Stimulated activated CD4-positive, alpha-beta T cell treated with anti-CD3 and anti-CD28 coated beads, TNF-alpha, amount 100 ng/mL, for 24 hours (primary cell): Measurements from ENCODE around the gene ZNF30.
A peak's percentile ranks its signal among the peaks of the same experiment; 100 is the strongest.
"Not testable (repeated sequence)": the region's sequence is repeated elsewhere in the genome, so short reads cannot be mapped to it uniquely, and the experiment has no call there.

Experiments
- DNase-seq, 3 experiments: peaks; one replicate each; pipeline ENCODE4 v3.0.0-alpha.2; 2020; ENCODE audit warnings: low read depth in 3 of 3

The ZNF30 gene

DNA sequence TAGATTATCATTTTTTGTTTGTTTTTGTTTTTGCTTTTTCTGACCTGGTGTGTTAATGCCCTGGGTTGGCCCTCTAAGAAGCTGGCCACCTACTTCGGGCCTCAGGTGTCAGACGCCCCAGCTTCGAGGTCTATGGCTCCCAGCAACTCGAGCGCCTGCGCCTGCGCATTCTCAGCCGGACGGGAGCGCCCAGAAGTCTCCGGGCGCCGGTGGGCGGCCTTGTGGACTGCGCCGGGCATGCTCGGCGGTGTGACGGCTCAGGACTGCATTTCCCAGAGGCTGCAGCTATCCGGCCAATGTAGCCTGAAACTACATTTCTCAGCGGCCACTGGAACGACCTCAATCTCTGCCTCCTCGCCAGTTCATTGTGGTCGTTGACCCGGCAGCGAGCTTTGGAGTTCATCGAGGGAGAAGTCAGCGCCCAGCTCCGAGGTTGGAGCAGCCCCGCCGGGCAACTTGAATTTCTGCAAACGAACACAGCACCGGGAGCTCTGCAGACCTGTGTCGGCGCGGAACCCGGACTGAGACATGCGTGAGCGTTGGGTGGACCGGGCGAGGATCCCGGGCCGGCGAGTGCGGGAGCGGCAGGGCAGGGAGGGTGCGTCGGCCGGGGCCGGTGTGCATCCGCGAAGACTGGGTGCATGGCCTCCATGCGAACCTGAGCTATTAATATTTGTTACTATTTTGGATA is at the start of gene ZNF30:
Gene ZNF30 (plus strand): TSS at position 219 of the 691 bp plus-strand sequence. CDS start 3,045 bp downstream, outside the sequence.
- DNase-seq = peak; percentile 67 to 87 (median 67)

DNA sequence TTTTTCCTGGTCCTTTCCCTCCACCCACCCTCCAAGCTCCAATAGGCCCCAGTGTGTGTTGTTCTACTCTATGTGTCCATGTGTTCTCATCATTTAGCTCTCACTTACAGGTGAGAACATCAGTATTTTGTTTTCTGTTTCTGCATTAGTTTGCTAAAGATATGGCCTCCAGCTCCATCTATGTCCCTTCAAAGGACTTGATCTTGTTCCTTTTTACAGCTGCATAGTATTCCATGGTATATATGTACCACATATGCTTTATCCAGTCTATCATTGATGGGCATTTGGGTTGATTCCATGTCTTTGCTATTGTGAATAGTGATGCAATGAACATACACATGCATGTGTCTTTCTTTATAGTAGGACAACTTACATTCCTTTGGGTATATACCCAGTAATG is 47.1 kb upstream of the ZNF30 start:
- DNase-seq = no peak

GRCh38 chr19:34880034-34880433 is 46.7 kb upstream of the ZNF30 start:
- DNase-seq = no peak

DNA sequence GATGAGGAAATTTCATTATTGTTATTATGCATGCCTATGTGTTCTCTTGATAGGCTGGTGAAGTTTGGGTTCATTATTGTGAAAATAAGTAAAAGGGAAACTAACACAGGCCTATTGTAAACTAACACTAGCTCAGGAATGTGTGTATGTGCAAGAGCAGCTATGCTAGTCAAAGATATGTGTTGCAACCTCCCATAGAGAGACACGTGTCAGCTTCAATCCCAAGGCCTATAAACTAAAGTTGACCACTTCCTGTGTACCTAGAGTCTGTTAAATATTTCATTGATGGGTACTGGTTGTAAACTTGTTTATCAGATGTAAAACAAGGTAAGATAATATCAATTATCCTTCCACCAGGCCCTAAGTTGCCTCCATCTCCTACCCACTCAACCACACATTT is 44.7 kb upstream of the ZNF30 start:
- no peak for DNase-seq

DNA sequence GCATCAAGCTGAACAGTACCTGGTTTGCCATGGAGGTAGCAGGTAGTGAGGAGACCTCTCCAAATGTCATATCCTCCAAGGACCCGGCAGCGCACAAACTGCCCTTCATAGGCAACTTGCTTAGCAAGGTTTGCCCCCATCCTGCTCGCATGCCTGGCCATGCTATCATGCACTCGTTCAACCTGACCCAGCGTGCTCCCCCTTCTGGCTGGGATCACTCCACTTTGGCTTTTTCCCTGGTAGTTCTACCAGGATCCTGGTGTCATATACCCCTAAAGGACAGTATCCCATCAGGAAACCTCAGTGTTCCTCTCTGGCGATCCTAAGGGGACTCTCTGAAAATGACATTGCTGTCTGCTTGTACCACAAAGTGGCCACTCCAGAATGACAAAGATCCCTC is 38.6 kb upstream of the ZNF30 start:
- DNase-seq = no peak

DNA sequence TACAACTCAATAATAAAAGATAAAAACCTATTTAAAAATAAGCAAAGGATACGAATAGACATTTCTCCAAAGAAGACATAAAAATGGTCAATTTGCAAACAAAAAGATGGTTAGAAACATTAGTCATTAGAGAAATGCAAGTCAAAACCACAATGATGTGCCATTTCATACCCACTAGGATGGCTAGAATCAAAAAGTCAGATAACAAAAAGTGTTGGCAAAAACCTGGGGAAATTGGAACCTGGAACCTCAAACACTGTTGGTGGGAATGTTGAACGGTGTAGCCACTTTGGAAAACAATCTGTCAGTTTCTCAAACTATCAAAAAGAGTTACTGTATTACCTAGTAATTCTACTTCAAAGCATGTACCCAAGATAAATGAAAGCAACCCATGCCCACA is 26.5 kb upstream of the ZNF30 start:
- no peak for DNase-seq

DNA sequence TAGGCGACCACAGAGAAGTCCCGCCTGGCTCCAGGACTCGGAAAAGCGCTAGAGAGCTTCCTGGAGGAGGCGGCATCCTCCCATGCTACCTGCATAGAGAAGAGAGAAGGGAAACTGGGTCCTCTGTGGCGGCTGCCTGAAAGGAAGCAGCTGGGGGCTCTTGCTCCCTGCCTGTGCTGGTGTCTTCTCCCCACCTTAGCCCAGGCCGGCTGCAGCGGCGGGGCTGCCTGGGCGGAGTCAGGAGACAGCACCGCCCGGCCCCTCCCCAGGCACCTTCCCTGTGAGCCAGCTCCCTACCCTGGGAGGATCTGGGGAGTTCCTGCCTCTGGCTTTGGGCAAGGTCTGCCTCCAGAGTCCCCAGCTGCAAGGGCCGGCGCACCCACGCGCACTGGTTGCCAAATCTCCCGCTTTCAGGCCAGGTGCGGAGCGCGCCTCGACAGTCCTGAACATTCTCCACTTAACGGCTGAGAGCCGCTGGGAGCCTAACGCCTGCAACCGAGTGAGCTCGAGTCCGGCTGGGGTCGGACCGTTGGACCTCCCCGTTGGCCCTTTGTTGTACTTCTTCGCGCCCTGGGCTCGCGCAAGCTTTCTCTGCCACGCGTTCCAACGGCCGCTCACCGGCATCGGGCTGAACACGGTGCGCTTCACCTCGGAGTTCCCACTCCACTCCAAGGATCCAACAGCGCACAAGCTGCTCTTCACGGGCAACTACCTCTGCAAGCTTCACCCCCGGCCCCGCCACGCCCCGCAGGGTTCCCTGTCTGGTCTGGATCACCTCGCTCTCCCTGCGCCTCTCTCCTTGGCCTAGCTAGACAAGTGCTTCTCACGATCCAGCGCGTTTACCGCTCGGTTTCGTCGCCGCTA is 21.8 kb upstream of the ZNF30 start:
- no peak for DNase-seq

DNA sequence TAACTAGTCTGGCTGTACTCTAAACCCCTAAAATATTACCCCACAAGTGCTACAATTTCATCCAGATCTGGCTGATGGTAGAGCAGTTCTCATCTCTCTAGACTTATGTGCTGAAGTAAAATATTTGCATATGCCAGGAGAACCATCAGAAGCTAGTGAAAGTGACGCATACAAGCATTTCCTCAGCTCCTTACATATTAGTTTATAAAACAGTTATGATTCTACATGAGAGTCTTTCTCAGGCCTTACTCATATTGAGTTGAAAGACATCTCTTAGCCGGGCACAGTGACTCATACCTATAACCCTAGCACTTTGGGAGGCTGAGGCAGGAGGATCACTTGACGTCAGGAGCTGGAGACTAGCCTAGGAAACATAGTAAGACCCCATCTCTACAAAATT is 15.9 kb upstream of the ZNF30 start:
- DNase-seq = no peak

DNA sequence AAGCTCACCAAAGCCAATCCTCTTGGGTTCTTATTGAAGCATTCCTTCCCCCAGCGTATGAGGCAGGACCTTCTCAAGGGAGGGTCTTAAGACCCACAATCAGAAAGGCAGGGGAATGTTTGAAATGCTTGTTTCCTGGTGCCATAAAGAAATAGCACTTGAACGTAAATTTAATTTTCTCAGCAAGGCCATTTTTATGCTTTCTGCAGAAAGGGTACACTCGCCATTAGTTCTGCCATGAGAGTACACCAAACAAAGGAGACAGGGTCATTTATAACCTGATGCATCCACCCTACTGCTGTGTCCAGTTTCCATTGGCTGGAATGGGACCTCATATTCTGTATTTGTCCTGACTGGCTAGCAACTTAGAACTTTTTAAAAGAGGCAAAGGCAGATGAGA is 9.6 kb upstream of the ZNF30 start:
- DNase-seq = not testable (repeated sequence)

DNA sequence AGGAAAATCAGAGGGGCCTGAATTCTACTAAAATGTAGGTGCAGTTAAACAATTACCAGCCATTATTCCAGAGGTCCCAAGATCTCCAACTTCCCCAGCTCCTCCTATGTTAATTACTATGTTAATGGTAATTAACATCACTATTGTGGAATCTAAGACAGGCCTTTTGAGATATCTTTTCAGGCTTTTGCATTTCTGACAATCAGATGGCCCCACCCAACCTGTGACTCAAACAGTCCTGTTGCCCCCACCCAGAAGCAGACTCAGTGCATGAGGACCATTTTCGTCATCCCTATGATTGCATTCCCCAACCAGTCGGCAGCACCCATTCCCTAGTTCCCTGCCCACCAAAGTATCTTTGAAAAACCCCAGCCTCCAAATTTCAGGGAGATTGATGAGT is 8.5 kb upstream of the ZNF30 start:
- DNase-seq = no peak

DNA sequence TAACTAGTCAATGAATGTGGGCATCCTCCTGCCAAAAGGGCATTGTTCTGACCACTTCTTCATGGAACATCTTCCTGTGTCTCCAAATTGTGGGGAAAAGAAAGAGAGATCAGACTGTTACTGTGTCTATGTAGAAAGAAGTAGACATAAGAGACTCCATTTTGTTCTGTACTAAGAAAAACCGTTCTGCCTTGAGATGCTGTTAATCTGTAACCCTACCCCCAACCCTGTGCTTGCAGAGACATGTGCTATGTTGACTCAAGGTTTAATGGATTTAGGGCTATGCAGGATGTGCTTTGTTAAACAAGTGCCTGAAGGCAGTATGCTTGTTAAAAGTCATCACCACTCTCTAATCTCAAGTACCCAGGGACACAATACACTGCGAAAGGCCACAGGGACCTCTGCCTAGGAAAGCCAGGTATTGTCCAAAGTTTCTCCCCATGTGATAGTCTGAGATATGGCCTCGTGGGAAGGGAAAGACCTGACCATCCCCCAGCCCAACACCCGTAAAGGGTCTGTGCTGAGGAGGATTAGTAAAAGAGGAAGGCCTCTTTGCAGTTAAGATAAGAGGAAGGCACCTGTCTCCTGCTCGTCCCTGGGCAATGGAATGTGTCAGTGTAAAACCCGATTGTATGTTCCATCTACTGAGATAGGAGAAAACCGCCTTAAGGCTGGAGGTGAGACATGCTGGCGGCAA is 6.5 kb upstream of the ZNF30 start:
- not testable (repeated sequence) for DNase-seq

- DNase-seq = no peak
These were observed 1.3 kb upstream of the ZNF30 start for GRCh38 chr19:34925278-34925855.

- DNase-seq = no peak
These were observed 380 bp upstream of the ZNF30 start for GRCh38 chr19:34926361-34926684.

DNA sequence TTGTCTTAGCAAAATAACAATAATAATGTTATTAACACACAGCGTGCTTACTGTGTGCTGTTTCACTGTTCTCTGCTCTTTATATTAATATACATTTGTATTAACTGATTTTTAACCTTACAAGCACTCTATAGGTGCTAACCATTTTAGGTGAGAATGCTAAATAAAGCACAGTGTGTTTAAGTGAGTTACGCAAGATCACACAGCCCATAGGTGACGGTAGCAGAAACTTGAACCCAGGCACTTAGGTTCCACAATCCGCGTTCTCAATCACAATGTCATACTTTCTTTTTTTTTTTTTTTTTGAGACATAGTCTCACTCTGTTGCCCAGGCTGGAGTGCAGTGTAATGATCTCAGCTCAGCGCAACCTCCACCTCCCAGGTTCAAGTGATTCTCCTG is 5.8 kb downstream of the ZNF30 start:
- DNase-seq = no peak

- no peak for DNase-seq
These were observed 9.5 kb downstream of the ZNF30 start for GRCh38 chr19:34936184-34936583.

DNA sequence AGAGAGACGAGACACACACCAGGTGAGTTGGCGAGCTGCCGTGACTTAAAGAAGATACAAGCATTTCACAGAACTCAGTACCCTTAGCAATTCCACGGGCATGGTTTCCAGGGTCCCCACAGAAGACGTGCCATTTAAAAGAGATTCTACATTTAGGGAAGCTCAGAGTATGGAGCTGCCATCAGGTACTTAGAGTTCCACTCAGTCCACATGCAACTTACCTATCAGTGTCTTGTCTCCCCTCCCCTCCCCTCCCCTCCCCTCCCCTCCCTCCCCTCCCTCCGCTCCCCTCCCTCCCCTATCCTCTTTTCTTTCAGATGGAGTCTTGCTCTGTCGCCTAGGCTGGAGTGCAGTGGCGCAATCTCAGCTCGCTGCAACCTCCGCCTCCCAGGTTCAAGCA is 12.2 kb downstream of the ZNF30 start:
- no peak for DNase-seq

GRCh38 chr19:34943861-34944573 is 17.3 kb downstream of the ZNF30 start:
- no peak for DNase-seq

DNA sequence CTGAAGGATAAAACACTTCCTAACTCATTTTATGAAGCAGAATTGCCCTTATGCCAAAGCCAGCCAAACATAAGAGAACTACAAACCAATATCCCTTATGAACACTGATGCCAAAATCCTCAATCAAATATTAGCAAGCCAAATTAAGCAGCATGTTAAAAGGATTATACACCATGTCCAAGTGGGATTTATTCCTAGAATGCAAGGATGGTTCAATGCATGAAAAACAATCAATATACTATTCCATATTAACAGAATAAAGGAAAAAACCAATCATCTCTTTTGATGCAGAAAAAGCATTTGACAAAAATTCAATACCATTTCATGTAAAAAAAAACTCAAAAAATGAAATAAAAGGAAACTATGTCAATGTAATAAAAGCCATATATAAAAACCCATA is 26.4 kb downstream of the ZNF30 start:
- no peak for DNase-seq

DNA sequence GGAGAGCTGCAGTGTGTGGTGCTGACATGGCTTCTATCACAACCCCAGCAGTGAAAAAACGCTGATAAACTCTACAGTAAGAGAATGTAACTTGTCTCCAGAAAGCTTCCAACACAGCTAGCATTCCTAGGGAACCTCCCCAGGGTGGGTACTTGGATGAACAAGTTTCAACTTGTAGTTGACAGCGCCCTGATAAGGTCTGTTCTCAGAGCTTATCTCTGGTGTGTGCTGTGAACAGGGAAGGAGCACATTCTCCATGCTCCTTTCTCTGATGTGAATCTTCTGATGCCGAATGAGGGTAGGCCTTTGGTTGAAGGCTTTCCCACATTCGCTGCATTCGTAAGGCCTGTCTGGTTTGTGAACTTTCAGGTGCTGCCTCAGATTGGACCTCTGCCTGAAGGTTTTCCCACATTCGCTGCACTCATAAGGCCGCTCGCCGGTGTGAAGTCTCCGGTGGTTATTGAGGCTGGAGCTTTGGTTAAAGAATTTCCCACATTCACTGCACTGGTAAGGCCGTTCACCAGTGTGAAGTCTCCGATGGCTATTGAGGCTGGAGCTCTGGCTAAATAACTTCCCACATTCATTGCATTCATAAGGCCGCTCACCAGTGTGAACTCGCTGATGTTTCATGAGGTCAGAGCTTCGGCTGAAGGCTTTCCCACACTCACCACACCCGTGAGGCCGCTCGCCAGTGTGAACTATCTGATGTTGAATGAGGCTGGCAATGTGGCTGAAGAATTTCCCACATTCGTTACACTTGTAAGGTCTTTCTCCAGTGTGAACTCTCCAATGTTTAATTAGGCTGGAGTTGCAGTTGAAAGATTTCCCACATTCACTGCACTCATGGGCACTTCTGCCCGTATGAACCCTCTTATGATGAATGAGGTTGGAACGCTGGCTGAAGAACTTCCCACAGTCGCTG is 31.4 kb downstream of the ZNF30 start:
- DNase-seq = no peak

DNA sequence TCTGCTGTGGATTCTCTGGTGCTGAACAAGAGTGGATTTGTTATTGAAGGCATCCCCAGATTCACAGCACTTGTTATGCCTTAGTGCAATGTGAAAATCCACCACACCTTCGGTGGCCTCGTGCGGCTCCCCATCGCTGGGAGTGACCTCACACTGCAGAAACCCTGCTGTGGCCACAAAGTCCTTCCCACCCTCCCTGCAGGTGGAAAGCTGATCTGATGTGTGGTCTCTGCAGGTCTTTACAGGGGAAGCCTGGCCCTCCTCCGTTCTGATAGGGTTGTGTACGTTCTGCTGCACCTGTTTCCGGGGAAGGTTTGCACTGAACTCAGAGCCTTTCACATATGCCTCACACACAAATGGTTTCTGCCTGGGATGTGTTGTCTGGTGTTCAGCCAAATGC is 32.3 kb downstream of the ZNF30 start:
- DNase-seq = no peak
